Loucy (cell line): ENCODE measurements around the gene HDHD5.

ENCODE experiments used
- CTCF ChIP-seq: fragments of 200-600 bp; sonication (generic); conservative IDR thresholded peaks from 2 replicates; pipeline ENCODE4 v1.5.1; 2014; ENCODE audit warnings: mild to moderate bottlenecking, antibody characterized with exemption, low read length
- EZH2phosphoT487 ChIP-seq: fragments of 200-600 bp; IDR thresholded peaks from 2 replicates; pipeline ENCODE4 v1.6.1; 2018; ENCODE audit warnings: antibody characterized with exemption, mild to moderate bottlenecking, moderate library complexity, borderline replicate concordance

GRCh38 chr22:17090550-17090949 lies 68.5 kb downstream of the HDHD5 start:
- TF ChIP-seq CTCF (no peak), EZH2phosphoT487 (no peak)
